GM21737 (cell line): Measurements from ENCODE around the gene WNT7B.

Experiments
- ATAC-seq: cut with Tn5 transposase; IDR thresholded peaks from one replicate; pipeline ENCODE4 v1.9.1; 2021; ENCODE audit warnings: mild to moderate bottlenecking, moderate library complexity; ENCODE audit not compliant: unreplicated experiment

Gene WNT7B

GRCh38 chr22:45997077-45997776, 20.3 kb upstream of the WNT7B start:
- no peak for ATAC-seq

- no peak for ATAC-seq
Measured at GRCh38 chr22:45996241-45997076, 19.5 kb upstream of the WNT7B start.

GRCh38 chr22:45995405-45996101, 18.6 kb upstream of the WNT7B start:
- ATAC-seq, result no peak

- ATAC-seq, result no peak
Measured at GRCh38 chr22:45994491-45995404, 17.8 kb upstream of the WNT7B start.

GRCh38 chr22:45993841-45994240, 16.9 kb upstream of the WNT7B start:
- no peak for ATAC-seq

- no peak for ATAC-seq
Measured at GRCh38 chr22:45993143-45993692, 16.3 kb upstream of the WNT7B start.

GRCh38 chr22:45992737-45993136, 15.8 kb upstream of the WNT7B start:
- no peak for ATAC-seq

GRCh38 chr22:45991098-45991497, 14.1 kb upstream of the WNT7B start:
- ATAC-seq, result no peak

GRCh38 chr22:45987136-45987861, 10.3 kb upstream of the WNT7B start:
- no peak for ATAC-seq

- no peak for ATAC-seq
Measured at GRCh38 chr22:45984316-45984916, 7.5 kb upstream of the WNT7B start.

GRCh38 chr22:45983797-45984196, 6.8 kb upstream of the WNT7B start:
- ATAC-seq, result no peak

- ATAC-seq, result no peak
Measured at GRCh38 chr22:45980761-45981160, 3.8 kb upstream of the WNT7B start.

GRCh38 chr22:45980268-45980570, 3.3 kb upstream of the WNT7B start:
- no peak for ATAC-seq

GRCh38 chr22:45978275-45978713, 1.3 kb upstream of the WNT7B start:
- no peak for ATAC-seq

GRCh38 chr22:45977551-45978274, 751 bp upstream of the WNT7B start:
- ATAC-seq, result no peak

- no peak for ATAC-seq
Measured at GRCh38 chr22:45976254-45977002, 534 bp downstream of the WNT7B start.

- ATAC-seq, result no peak
Measured at GRCh38 chr22:45975164-45976161, 1.5 kb downstream of the WNT7B start.
